CD4-positive, alpha-beta T cell treated with Interleukin-4 for 1 hour (primary cell): Measurements from ENCODE around the gene MCOLN2.
"Not testable (repeated sequence)": the region's sequence is repeated elsewhere in the genome, so short reads cannot be mapped to it uniquely, and the experiment has no call there.

Experiments
- DNase-seq, 2 donors: peaks; one replicate each; pipeline ENCODE4 v3.0.0-alpha.2; 2020 to 2022

The MCOLN2 gene

DNA sequence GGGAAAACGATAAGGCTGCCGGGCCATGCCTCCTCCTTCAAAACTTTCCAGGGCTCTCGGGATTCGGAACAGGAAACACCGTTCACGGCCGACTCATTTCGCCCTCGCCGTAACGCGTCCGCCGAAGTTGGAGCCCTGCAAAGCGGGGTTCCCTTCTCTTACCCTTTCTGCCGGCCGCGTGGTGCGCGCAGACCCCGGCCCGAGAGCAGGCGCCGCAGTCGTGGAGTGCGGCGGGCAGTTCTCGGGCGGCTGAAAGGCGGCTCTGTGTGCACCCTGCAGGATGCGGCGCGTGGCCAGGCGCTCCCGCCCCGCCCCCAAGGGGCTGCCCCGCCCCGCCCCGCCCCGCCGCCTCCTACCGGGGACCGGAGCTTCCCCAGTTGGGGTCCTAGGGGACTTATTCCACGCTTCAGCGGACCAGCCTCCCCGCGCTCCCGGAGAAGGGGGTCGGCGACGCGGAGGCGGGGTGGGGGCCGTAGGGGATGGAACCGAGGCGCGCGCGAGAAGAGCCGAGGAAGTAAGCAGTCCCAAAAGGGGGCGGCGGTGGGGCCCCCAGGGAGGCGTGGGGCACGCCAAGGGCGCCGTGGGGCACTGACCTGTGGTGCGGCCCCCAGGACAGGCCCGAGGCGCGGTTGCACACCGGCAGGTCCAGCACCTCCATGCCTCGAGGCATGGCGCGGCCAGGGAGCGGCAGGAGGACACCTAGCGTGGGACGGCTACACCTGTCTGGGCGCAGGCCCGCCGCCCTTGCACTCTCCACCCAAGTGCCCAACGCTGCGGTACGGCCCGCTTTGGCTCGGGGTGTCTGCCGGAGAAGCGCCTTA, at the start of gene MCOLN2:
MCOLN2 (minus strand) TSS at position 268 of the 821 bp plus-strand sequence; CDS start at position 27, 241 bp downstream.
- DNase-seq, result peak; percentile 41 to 67

DNA sequence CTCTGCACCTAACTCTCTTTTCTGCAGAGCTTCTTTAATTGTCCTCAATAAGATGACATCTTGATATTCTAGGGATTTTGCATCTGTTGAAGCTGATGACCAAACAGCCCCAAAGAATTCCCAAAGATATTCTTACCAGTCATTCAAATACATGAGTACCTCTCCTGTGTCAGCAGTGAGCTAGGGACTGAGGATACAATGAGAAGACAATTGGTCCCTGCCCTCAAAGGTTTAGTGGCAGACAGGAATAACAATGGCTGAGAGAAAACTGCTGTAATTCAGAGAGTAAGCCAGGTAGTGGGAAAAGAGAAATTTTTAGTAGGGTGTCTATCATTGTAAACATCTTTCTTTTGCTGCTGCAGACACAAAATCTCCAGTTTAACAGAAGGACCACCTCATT, 45.5 kb upstream of the MCOLN2 start:
- DNase-seq, result no peak

DNA sequence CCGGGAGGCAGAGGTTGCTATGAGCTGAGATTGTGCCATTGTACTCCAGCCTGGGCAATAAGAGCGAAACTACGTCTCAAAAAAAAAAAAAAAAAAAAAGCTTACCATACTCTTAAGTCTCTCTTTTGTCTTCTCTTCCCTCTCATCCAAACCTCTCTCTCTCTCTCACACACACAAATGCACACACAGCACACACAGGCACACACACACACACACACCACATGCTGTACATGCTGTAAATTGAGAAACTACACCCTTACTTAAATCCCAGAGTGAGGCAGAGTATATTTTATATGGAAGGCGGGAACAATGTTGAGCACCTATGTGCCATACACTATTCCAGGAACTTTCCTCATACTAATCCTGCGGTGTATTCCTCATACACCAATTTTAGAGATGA, 44.9 kb upstream of the MCOLN2 start:
- DNase-seq, result no peak

DNA sequence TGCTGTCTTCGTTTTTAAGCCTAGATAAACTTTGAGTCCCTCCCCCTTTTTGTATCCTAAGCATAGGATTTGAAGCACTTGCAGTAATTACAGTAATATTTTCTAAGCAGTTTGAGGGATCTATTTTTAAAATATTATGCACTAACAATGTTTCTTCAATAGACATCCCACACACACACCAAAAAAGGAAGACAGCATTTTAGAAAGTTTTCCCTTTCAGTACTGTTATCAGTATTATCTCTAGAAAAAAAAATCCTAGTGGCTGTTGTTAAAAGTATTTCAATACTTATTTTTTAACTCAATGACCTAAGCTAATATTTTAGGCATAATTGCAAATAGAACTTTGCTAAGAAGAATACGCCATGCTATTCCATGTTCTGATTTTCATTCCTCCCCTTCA, 36.3 kb upstream of the MCOLN2 start:
- DNase-seq, result no peak

DNA sequence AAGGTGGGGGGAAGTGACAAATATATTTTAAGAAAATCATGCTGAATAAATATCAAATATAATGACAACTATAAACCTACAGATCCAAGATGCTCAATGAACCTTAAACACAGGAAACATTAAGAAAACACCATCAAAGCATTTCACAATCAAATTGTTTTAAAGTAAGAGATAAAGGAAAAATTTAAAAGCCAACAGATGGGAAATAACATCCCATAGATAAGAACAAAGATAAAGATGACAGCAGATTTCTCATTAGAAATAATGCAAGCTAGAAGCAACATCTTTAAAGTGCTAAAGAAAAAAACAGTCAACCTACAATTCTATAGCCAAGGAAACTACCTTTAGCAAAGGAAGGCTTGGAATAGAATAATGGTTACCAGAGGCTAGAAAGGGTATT, 33.6 kb upstream of the MCOLN2 start:
- DNase-seq, result no peak

DNA sequence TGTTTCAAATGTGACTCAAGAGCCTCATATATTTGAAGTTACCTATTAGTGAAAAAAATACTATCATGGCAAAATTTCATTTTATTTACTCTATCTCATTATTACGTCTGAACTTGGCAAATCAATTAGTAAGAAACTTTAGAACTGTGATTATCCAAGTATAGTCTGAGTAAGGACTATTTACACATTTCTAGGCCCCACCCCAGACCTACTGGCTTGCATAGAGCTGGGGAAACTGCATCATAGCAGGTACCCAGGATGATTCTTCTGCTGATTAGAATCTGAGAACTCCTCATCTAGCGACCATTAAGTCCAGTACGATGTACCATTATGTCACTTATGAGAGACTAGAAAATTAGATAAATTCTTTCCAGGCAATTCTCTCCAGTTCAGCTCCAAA, 31.2 kb upstream of the MCOLN2 start:
- no peak for DNase-seq

DNA sequence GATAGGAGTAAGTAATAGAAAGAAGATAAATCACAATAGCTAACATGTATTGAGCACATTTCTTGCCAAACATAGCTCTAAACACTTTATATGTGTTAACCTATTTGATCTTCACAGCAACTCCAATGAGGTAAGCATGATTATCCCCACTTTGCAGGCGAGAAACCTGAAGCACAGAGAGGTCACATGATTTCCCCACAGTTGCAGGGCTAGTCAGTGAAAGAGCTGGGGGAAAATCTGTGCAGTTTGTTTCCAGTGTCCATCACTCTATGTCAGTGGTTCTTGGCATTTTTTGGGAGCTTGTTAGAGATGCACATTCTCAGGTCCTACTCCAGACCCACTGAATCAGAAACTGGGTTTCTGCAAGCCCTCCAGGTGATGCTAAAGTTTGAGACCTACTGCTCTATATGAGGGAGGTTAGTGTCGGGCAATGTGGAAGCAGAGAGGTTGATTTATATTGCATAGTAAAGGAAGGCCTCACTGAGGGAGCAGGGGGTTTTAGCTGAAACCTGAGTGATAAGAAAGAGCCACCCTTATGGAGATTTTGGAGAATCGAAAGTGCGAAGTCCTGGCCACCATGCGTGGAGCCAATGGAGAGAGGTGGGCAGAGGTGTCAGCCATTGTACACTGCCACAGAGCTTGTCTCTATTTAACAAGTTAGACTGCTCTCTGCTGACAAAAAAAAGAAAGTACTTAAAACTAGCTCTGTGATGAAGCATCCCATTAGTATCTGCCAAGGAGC, 30.5 kb upstream of the MCOLN2 start:
- DNase-seq, result peak; percentile 41 to 57

DNA sequence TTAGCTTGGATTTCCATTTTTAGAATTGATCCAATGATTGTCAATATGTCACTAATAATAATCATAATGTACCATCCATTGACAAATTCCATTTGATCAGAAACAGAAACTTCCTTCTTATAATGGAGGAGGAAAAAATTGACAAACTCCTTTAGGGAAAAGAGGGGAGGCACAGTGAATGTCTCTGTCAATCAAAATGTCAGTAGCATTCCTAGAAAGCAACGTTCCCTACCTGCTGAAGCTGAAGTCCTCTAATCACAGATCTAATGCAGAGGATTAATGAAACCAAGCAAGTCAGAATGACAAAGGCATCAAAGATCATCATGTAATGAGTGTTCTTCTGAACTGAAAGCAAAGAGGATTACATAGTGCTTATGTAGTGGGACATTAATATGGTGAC, 29.0 kb upstream of the MCOLN2 start:
- no peak for DNase-seq

DNA sequence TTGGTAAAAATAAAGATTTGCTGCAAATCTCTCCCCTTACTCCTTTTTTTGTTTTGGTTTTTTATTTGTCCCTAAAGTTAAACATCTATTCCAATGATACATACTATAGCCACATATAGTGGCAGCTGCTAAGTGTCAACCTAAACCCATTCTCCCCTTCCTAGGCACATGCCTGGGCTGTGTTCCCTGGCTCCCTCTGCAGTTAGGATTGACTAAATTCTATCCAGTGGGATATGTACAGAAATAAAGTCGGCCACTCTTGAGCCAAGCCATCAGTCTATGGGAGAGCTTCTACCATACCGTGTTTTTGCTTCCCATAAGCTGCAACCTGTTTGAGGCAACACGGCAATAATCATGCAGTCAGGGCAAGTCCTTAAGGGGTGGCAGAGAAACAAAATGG, 27.8 kb upstream of the MCOLN2 start:
- no peak for DNase-seq

DNA sequence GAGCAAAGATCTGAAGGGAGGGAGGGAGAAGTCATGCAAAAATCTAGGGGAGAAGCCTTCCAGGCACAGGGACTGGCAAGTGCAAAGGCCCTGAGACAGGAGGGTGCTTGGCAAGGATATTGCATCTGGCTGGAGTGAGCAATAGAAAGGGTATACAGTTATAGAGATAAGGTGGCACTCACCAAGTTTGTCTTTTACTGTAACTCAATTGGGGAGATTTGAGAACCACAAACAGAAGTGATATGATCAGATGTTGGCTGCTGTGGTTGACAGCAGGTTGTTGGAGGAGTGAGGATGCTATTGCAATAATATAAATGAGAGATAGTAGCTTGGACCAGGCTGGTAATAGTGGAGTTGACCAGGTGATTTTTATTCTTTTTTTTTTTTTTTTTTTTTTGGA, 25.8 kb upstream of the MCOLN2 start:
- DNase-seq, result no peak

DNA sequence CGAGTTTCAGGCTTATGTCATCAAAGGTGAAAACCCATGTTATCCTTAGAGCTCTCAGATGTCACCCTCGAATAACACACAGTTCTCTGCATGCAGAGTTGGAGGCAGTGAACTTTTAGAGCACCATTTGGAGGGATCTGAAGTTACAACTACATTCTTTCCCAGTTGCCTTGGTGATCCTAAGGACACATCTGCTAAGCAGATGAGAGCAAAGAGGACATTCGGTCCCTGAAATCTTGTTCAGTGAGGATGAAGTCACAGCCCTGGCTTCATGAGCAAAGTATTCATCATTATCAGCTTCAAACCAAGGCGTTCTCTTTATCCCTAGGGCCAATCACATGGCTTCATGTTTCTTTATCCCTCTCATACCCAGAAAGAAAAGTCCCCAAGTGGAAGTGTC, 23.1 kb upstream of the MCOLN2 start:
- DNase-seq, result no peak

DNA sequence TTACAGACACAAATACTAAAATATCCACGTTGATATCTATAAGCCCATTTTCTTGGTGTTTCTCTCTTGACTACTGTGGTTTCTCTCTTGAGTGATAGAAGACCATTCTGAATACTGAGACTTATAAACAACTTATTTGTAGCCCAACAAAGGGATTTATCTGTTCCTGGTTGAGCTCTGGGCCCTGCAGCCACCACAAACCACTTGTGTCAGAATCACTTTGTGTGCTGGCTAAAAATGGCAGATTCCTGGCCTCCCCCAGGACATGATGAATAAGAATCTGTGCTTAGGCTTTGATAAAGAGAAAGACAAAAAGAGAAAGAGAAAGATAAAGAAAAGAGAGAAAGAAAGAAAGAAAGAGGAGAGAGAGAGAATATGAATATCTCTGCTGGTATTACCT, 18.9 kb upstream of the MCOLN2 start:
- DNase-seq, result no peak

DNA sequence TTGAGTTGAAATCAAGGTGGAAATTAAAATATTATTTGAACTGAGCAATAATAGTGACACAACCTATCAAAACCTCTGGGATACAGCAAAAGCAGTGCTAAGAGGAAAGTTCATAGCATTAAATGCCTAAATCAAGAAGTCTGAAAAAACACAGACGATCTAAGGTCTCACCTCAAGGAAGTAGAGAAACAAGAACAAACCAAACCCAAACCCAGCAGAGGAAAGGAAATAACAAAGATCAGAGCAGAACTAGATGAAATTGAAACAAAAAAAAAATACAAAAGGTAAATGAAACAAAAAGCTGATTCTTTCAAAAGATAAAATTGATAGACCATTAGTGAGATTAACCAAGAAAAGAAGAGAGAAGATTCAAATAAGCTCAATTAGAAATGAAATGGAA, 8.7 kb upstream of the MCOLN2 start:
- DNase-seq, result peak in 1 of 2 donors; percentile 20

DNA sequence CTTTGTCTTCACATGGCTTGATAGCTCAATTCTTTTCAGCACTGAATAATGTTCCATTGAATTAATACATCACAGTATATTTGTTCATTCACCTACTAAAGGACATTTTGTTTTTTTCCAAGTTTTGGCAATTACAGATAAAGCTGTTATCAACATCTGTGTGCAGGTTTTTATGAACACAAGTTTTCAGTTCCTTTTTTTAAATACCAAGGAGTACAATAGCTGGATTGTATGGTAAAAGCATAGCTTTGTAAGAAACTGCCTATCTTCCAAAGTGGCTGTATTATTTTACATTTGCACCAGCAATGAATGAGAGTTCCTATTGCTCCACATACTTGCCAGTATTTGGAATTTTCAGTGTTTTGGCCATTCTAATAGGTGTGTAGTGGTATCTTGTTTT, 4.8 kb upstream of the MCOLN2 start:
- DNase-seq, result no peak

DNA sequence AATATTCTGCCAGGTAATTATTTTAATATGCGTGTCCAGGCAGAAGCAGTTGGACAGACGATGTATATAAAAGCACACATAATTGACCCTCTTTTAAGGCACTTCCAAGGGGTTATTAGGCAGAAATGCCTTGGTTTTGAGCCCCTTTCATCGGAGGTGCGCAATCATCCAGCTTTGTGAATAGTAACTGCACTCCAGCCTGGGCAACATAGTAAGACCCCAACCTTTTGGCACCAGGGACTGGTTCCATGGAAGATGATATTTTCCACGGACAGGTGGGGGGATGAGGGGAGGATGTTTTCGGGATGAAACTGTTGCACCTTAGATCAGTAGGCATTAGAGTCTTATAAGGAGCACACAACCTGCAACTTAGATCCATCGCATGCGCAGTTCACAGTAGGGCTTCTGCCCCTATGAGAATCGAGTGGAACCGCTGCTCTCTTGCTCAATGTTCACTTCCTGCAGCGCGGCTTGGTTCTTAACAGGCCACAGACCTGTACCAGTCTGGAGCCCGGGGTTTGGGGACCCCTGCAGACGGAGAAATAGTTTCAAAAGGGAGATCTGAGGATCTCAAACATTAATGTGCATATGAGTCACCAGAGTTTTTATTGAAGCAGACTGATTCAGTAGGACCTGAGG, 1.8 kb upstream of the MCOLN2 start:
- DNase-seq, result peak; percentile 51 to 54

DNA sequence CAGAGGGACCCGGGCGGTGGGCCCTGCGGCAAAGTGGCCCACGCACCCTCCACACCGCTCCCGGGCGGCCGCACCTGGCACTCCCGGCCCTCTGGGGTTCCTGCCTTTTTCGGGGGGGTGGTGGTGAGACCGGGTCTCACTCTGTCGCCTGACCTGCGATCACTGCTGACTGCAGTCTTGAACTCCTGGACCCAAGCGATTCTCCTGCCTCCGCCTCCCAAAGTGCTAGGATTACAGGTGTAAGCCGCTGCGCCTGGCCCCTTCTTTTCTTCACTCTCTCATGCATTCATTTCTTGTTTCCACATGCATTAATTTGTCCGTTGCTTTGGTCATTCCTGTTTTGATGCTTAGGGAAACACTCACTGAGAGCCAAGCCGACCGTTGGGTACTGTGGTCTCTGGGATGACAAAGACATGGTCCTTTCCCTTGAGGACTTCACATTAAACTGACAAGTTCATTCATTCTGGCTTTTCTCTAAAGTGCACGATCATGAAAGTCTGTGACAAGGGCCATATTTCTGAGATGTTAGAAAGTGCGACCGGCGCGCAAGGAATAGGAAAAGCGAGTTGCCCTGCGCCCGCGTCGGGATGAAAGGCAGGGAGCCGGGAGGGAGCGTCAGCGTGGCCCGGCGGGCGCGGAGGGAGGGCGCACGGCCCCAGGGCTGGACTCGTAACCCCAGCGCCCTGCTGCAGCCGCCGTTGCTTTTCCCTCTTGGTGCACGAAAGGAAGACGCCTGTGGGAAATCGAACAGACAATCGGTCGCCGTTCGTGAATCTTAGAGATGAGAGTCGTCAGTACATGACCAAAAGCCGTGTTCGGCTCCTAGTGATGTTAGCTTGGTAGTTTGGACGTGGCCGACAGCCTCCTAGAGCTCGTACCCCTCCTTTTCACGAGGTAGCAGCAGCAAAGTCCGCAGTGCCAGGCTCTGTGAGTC, 1.0 kb upstream of the MCOLN2 start:
- peak in 1 of 2 donors; percentile 13 for DNase-seq

DNA sequence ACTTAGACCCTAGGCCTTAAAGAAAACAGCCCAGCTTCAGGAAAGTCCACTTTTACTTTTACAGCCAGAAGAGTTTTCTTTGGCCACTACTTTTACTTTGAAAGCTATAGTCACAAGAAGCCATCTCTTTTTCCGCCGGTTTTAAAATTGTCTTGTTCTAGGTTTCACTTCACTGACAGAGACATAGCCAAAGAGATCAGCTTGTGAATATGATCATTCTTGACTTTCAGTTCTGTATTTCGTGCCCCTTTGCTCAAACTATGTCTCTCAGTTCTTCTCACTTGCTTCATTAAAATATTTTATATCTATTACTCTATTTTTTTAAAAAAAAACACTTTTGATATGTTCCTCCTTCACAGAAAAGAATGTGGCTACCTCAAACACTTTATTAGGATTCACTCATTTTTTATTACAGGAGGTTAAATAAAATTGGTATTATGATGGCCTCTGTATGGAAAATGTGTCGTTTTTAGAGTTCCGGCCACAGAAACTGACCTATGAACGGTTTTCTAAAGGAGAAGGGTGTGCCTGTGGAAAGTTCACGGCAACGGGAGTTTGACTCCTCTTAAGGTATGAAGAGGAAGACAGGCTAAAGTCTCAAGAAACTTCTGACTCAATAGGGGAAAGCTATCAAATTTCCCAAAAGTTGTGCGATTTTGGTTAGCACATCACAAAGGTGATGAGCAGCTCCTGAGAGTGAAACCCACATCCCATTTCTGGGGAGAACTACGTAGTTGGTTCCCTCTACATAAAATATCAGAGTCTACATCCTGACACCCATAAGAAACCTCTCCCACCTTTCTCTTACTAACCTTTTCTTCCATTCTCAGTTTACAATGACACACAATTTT, 1.2 kb downstream of the MCOLN2 start:
- peak in 1 of 2 donors; percentile 45 for DNase-seq

DNA sequence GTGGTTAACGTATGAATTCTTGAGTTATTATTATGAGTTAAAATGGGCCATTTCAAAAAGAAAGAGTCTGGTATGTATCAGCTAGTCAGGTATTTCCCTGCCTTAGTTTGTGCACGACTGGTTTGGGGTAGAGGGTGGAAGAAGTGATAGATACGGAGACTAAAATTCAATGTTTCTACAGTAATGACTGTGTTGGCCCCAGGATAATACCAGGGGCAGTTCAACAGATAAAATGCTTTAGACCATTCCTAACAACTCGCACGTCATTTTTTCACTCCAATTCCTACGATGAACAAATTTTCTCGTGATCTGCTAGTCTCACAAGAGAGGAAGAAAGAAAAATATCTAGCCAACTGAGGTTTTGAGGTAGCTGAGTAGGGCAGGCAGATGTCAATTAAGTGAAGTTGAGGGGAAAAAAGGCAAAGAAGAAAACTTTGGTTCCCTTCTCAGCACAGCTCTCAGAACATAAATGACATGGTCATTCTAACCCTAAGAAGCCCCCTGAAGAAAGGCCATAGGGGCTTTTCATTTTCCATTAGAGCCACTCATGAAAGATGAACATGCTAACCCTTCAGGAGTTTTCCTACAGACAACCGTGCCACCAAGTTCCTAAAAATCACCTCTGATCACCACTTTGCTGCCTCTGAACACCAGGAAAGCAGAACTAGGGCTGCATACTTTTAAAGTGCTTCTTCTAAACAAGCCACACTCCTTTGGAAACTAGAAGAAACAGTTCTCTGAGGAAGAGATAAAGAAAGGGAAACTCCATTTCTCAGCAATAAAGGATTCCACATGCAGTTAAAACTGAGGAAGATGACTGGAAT, 5.6 kb downstream of the MCOLN2 start:
- DNase-seq, result no peak

DNA sequence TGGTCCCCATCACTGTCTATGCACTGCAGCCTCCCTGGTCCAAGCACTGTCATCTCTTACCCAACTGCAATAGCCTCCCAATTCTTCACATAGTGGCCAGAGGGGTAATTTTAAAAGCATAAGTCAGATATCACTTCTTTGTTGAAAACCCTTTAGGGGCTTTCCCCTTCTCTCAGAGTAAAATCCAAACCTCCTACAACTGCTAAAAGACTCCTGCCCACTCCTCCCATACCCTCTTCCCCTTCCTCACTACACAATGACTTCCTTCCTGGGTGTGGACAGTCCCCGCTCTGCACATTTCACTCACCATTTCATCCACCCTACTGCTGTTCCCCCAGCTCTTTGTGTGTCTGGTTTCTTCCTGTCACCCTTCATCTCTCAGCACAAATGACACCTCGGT, 8.3 kb downstream of the MCOLN2 start:
- peak in 1 of 2 donors; percentile 36 for DNase-seq

DNA sequence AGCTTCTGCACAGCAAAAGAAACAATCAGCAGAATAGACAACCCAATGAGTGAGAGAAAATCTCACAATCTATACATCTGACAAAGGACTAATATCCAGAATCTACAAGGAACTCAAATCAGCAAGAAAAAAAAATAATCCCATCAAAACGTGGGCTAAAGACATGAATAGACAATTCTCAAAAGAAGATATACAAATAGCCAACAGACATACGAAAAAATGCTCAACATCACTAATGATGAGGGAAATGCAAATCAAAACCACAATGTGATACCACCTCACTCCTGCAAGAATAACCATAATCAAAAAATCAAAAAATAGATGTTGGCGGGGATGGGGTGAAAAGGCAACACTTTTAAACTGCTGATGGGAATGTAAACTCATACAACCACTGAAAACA, 10.4 kb downstream of the MCOLN2 start:
- DNase-seq, result not testable (repeated sequence)

DNA sequence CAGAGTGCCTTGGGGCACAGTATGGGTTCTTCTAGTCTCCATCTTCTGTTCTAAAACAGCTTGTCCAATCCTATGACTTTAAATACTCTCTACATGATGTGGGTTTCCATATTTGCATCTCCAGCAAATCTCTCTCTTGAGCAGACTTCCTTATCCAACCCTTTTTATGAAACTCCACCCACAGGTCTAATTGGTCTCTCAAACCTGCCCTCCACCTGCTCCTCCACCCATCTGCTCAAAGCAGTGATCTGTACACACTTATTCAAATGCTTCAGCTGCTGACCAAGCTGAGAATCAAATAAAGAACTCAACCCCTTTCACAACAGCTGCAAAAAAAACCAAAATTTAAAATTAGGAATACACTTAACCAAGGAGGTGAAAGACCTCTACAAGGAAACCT, 11.5 kb downstream of the MCOLN2 start:
- DNase-seq, result no peak
